VCaP (cell line): ENCODE data around the gene GPRIN3.
A peak's percentile ranks its signal among the peaks of the same experiment; 100 is the strongest.

ENCODE experiments used
- H3K27ac ChIP-seq: fragments of 450-650 bp; 2 replicates; pipeline ENCODE4 v1.5.1; 2017
- TF ChIP-seq, protein P1 (sequence below): fragments of 450-650 bp; conservative IDR thresholded peaks from 2 replicates; pipeline ENCODE4 v1.5.1; 2017; ENCODE audit warnings: mild to moderate bottlenecking, moderate library complexity

GPRIN3 gene

DNA sequence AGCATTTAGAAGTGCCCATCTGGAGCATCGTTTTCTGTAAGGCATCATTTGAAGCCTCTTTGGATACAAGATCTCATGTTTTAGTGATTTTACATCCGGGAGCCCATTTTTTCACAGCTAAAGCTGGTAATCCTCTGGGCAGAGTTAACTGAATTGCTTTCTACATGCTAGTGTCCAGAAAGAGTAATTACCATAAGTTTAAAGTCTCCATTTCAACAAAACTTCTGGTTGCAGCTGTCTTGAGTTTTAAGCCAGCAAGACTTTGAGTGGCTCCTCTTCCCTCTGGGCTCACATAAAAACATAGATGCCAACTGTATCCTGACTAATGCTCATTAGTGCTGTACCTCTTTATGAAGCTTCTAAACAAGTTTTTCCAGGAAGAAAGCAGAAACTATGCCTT, 65.4 kb downstream of the GPRIN3 start:
- H3K27ac ChIP-seq: no peak overlapping the region
- TF ChIP-seq, protein P1, sequence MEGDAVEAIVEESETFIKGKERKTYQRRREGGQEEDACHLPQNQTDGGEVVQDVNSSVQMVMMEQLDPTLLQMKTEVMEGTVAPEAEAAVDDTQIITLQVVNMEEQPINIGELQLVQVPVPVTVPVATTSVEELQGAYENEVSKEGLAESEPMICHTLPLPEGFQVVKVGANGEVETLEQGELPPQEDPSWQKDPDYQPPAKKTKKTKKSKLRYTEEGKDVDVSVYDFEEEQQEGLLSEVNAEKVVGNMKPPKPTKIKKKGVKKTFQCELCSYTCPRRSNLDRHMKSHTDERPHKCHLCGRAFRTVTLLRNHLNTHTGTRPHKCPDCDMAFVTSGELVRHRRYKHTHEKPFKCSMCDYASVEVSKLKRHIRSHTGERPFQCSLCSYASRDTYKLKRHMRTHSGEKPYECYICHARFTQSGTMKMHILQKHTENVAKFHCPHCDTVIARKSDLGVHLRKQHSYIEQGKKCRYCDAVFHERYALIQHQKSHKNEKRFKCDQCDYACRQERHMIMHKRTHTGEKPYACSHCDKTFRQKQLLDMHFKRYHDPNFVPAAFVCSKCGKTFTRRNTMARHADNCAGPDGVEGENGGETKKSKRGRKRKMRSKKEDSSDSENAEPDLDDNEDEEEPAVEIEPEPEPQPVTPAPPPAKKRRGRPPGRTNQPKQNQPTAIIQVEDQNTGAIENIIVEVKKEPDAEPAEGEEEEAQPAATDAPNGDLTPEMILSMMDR: no peak

DNA sequence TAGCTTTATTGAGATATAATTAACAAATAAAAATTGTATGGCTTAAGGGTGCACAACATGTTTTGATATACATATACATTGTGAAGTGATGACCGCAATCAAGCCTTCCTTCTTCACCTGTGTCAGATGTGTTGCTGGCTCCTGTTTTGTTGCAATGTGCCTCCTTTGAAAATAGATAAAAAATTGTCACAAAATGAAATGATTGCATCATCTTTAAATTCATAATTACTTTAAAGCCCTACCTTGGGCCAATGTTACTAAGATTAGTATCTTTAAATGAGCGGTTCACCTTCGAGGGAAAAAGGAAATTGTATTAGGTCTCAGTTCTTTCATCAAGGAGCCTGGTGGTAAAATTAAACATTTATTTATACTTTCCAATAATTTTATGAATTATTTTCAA, 77.3 kb downstream of the GPRIN3 start:
- no peak overlapping the region for H3K27ac ChIP-seq
- TF ChIP-seq, protein P1: no peak

DNA sequence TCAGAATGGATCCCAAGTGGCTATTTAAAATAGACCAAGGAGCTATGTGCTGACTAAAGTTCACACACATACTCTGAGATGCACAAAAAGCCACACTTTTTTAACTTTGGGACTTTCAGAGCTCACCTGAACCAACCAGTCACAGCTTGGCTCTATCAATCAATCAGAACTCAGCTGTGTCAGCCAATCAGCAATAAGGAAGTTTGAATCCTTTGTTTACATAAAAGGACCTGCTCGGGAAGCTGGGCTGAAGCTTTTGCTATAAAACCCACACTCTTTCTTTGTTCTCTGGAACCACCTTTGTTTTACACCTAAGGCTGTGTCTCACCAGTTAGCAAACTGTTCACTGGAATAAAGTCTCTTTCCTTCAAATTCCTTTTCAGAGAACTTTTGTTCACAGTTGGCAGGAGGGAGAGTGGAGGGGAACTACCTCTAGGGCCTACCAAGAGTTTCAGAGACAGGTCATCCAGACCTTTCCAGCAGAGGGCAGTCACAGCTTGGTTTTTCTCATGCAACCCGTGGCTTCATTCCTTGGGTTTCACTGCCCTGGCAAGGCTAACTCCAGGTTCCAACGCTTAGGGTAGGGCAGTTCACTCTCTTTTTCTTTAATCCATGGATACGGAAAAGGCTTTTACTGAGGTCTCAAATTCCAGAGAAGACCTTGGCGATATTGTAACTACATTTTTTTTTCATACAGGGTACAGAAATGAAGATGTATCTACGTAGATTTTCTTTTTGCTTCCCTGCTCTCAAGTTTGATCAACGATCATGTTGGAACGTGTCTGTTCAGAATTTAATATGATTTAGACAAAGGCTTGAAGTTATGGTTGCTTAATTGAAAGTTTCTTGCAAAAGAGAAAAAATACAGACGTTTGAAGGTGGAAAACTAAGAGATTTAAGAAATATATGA, 80.7 kb downstream of the GPRIN3 start:
- H3K27ac ChIP-seq: no peak overlapping the region
- TF ChIP-seq, protein P1: peak; percentile 89

DNA sequence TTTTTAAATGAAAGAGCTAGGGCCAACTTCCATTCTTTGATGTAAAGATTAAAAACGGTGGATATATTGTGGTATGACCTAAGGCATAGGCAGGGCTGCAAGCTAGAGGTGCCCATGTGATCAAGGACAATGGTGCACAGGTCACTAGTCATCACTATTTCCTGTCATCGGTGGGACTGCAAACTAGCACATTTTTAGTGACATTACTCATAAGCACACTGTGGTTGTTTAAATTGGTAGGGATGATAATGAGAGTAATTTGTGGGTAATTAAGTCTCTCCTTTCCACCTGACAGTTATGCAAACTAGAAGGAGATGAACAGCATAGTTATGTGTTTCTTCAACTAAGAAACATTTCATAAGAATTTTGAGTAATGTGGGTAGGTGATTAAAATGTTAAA, 85.4 kb downstream of the GPRIN3 start:
- no peak overlapping the region for H3K27ac ChIP-seq
- TF ChIP-seq, protein P1: no peak

DNA sequence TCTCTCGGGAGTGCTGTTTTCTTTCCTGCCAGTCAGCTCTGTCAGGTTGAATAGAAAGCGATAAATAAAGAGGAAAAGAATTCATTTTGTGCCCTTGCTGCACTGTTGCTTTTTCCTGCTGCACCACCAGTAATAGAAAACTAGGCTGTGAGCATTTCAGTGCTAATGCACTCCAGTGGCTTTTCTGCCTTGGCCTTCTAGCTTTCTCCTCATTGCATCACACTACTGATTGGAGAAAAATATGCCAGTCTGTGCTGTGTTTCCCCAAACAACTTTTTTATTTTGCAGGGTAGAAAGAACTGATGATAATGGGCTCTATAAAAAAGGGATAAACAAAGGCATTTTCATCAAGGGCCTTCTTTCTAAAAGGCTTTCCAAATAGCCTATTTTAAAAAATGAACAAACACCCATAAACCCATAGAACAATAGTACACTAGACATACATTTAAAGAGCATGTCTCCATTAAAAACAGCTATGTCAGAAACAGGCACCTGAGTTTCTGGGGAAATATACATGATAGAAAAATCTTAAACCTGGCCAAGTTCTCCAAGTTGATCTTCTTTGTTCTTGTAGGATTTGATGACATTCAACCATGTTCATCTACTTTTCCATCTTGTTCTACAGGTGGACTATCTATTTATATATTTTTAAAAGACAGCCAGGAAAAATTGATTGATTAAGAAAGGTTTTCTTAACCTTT, 86.3 kb downstream of the GPRIN3 start:
- TF ChIP-seq, protein P1: no peak
- H3K27ac ChIP-seq: no peak overlapping the region

DNA sequence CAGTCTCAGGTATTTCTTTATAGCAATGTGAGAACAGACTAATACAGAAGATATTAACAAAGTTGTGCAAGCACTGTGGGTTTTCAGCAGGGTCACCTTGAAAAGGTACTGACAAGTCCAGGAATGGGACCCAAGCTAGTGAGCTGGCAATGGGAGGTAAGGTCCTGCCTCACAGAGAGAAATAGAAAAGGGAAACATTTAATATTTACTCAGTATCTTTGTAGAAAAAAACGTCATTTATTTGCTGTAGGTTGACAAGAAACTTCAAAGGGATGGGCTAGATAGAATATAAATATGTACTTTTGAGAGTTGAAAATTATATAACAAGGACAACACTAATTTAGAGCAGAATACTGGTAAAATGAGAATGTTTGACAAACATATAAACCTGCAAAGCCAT, 89.0 kb downstream of the GPRIN3 start:
- no peak overlapping the region for H3K27ac ChIP-seq

DNA sequence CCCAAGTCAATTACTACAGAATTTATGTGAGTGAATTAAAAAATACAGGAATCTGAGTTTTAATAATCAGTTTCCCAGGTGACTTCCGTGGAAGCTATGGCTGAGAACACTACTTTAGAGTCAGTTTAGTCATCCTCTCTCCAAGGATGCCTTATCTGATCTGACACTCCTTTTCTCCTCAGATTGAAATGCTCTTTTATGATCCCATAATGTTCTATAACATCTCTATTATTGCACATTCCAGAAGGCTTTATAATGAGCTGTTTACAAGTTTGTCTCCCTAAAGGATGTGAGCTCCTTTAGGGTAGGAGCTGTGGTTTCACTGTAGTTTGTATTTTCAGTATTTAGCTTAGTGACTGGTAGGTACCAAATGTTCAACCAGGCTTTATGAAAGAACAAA, 90.0 kb downstream of the GPRIN3 start:
- TF ChIP-seq, protein P1: no peak
- no peak overlapping the region for H3K27ac ChIP-seq

More for the DNA sequence above, 89.0 kb downstream of the GPRIN3 start:
- TF ChIP-seq, protein P1: no peak
